HepG2 (cell line): ENCODE results near the gene LDLRAD4. TPM values are rescaled to one million over a fixed set of nuclear protein-coding genes. Genes with fewer than 3 reads are reported as not detected.

Source experiments
- ATAC-seq: fragments of 200-7000 bp; cut with Tn5 transposase; 3 replicates; pipeline ENCODE4 v1.9.1; 2020; ENCODE audit warnings: mild to moderate bottlenecking, moderate library complexity
- BruUV-seq: library from RNA; stranded (reverse); fragments of 400-500 nt; replicated peaks from 2 replicates; lab custom pipeline; 2021; lab: Mats Ljungman, UMichigan
- CTCF ChIA-PET: fragments of 300-600 bp; formaldehyde crosslinking; extraction: SDS; loops from one replicate; lab custom pipeline; 2021; ENCODE audit warnings: low total read pairs, inconsistent platforms, low intra/inter-chr PET ratio; lab: Yijun Ruan, JAX
- POLR2A ChIA-PET: fragments of 350-600 bp; sonication (Branson Sonifier 250); formaldehyde crosslinking; loops from one replicate; lab custom pipeline; 2020; ENCODE audit warnings: antibody characterized with exemption, inconsistent platforms; lab: Yijun Ruan, JAX
- DNase-seq: peaks from one replicate; pipeline ENCODE4 v3.0.0-alpha.2; 2015; ENCODE audit warnings: low spot score
- FAIRE-seq: peaks from 3 replicates; lab custom pipeline; 2011; peaks lifted over from hg19 to GRCh38; lab: Jason Lieb, UNC
- H2AFZ ChIP-seq: one replicate; pipeline ENCODE4 v1.6.1; 2011; ENCODE audit warnings: low read length, inconsistent platforms
- H3K27ac ChIP-seq: fragments of 300-600 bp; 3 replicates; pipeline ENCODE4 v1.8.0; 2011; ENCODE audit warnings: mixed run types, mild to moderate bottlenecking, mixed read lengths, low read length, inconsistent platforms; ENCODE audit not compliant: insufficient read depth; ENCODE audit errors: extremely low read length
- H3K27me3 ChIP-seq, 2 experiments: fragments of 200-600 bp in 1 of 2; 2 replicates in 1 of 2; 3 replicates in 1 of 2; pipeline versions ENCODE4 v1.6.0 to v1.8.0; 2011; ENCODE audit warnings: low read length in 2 of 2, mild to moderate bottlenecking in 2 of 2, moderate library complexity in 2 of 2, inconsistent platforms in 1 of 2; ENCODE audit not compliant: insufficient read depth in 2 of 2, control insufficient read depth in 1 of 2
- H3K36me3 ChIP-seq, 2 experiments: fragments of 200-600 bp in 1 of 2; replicated peaks in 1 of 2; 2 replicates in 1 of 2; 3 replicates in 1 of 2; pipeline versions ENCODE4 v1.5.1 to v1.8.0; 2011; ENCODE audit warnings: low read length in 2 of 2, inconsistent platforms in 1 of 2; ENCODE audit not compliant: insufficient read depth in 2 of 2, control insufficient read depth in 1 of 2
- H3K4me1 ChIP-seq: 2 replicates; pipeline ENCODE4 v1.5.1; 2012; ENCODE audit warnings: low read length, inconsistent platforms; ENCODE audit not compliant: insufficient read depth
- H3K4me2 ChIP-seq: 2 replicates; pipeline ENCODE4 v1.6.0; 2011; ENCODE audit warnings: low read depth, low read length, inconsistent platforms
- H3K4me3 ChIP-seq, 3 experiments: fragments of 200-600 bp in 1 of 3; sonication (generic), shearing (Covaris generic) in 1 of 3; replicated peaks in 1 of 3; 2 replicates each; pipeline ENCODE4 v1.5.1; 2011 to 2016; ENCODE audit warnings: low read length in 3 of 3, inconsistent platforms in 2 of 3, low read depth in 2 of 3, mild to moderate bottlenecking in 2 of 3, control low read depth in 1 of 3, mixed read lengths in 1 of 3; ENCODE audit not compliant: insufficient read depth in 1 of 3
- H3K79me2 ChIP-seq: one replicate; pipeline ENCODE4 v1.6.1; 2011; ENCODE audit warnings: low read length, inconsistent platforms; ENCODE audit not compliant: insufficient read depth
- H3K9ac ChIP-seq: 2 replicates; pipeline ENCODE4 v1.6.0; 2011; ENCODE audit warnings: mild to moderate bottlenecking, low read depth, low read length, inconsistent platforms; ENCODE audit not compliant: insufficient read depth
- H3K9me3 ChIP-seq: 2 replicates; pipeline ENCODE4 v1.5.1; 2012; ENCODE audit warnings: mild to moderate bottlenecking, low read length
- H4K20me1 ChIP-seq: 2 replicates; pipeline ENCODE4 v1.6.0; 2011; ENCODE audit warnings: inconsistent platforms, mild to moderate bottlenecking, low read length, moderate library complexity; ENCODE audit not compliant: insufficient read depth
- HNRNPUL1 ChIP-seq: fragments of 200-400 bp; formaldehyde crosslinking; IDR thresholded peaks from 2 replicates; pipeline ENCODE4 v1.6.1; 2017; ENCODE audit warnings: low read depth, mild to moderate bottlenecking, low read length, moderate library complexity
- HOXA3 ChIP-seq: sonication (generic); formaldehyde crosslinking; IDR thresholded peaks from 2 replicates; pipeline ENCODE4 v1.5.0; 2020; ENCODE audit warnings: missing genetic modification reagents
- JARID2 ChIP-seq: sonication (generic); formaldehyde crosslinking; IDR thresholded peaks from 2 replicates; pipeline ENCODE4 v1.8.1; 2023; ENCODE audit warnings: missing genetic modification reagents, inconsistent platforms; ENCODE audit not compliant: insufficient replicate concordance
- MED8 ChIP-seq: sonication (generic); formaldehyde crosslinking; IDR thresholded peaks from 2 replicates; pipeline ENCODE4 v1.8.1; 2023; ENCODE audit warnings: mild to moderate bottlenecking, missing genetic modification reagents; ENCODE audit not compliant: insufficient replicate concordance
- NR3C1 ChIP-seq: sonication (generic); formaldehyde crosslinking; IDR thresholded peaks from 2 replicates; pipeline ENCODE4 v1.4.0; 2020; ENCODE audit warnings: missing genetic modification reagents
- SALL1 ChIP-seq: sonication (generic); formaldehyde crosslinking; IDR thresholded peaks from 2 replicates; pipeline ENCODE4 v1.8.0; 2022; ENCODE audit warnings: mild to moderate bottlenecking, missing genetic modification reagents
- SNAI1 ChIP-seq: sonication (generic); formaldehyde crosslinking; IDR thresholded peaks from 2 replicates; pipeline ENCODE4 v1.5.0; 2020; ENCODE audit warnings: mild to moderate bottlenecking, missing genetic modification reagents, borderline replicate concordance
- TBX2 ChIP-seq: sonication (generic); formaldehyde crosslinking; IDR thresholded peaks from 2 replicates; pipeline ENCODE4 v1.5.0; 2020; ENCODE audit warnings: missing genetic modification reagents, mild to moderate bottlenecking, borderline replicate concordance
- TERF1 ChIP-seq: sonication (generic); formaldehyde crosslinking; IDR thresholded peaks from 2 replicates; pipeline ENCODE4 v1.8.0; 2022; ENCODE audit warnings: mild to moderate bottlenecking, missing genetic modification reagents, moderate library complexity
- ZKSCAN8 ChIP-seq: IDR thresholded peaks from 2 replicates; pipeline ENCODE4 v1.6.1; 2016; ENCODE audit warnings: borderline replicate concordance, missing genetic modification reagents, missing compliant biosample characterization
- ZNF207 ChIP-seq: fragments of 450-650 bp; IDR thresholded peaks from 2 replicates; pipeline ENCODE4 v1.6.1; 2016; ENCODE audit warnings: antibody characterized with exemption, borderline replicate concordance
- ZNF24 ChIP-seq: fragments of 450-650 bp; IDR thresholded peaks from 2 replicates; pipeline ENCODE4 v1.6.1; 2017; ENCODE audit warnings: antibody characterized with exemption, mild to moderate bottlenecking
- ZNF557 ChIP-seq: sonication (generic); formaldehyde crosslinking; IDR thresholded peaks from 2 replicates; pipeline ENCODE4 v1.4.0; 2020; ENCODE audit warnings: missing genetic modification reagents
- ZNF761 ChIP-seq: sonication (generic); formaldehyde crosslinking; conservative IDR thresholded peaks from 2 replicates; pipeline ENCODE4 v1.4.0; 2020; ENCODE audit warnings: mild to moderate bottlenecking, missing genetic modification reagents
- ZUFSP ChIP-seq: sonication (generic); formaldehyde crosslinking; IDR thresholded peaks from 2 replicates; pipeline ENCODE4 v1.9.0; 2021; ENCODE audit warnings: missing genetic modification reagents, mild to moderate bottlenecking, borderline replicate concordance
- WGBS: methylation state at CpG from one replicate; pipeline ENCODE4 v1.1.6; 2017; ENCODE audit warnings: low lambda C conversion rate; 5-methylcytosine and 5-hydroxymethylcytosine counted together
- in situ Hi-C: cut with HindIII; loops from 2 replicates; pipeline ENCODE4 v1.10.0; 2017; ENCODE audit warnings: low pct_unique_long_range_greater_than_20kb; ENCODE audit not compliant: extremely low pct_ligation_motif_present
- intact Hi-C: fragments of 100-400 bp; cut with micrococcal nuclease; formaldehyde crosslinking; loops from one replicate; pipeline ENCODE4 v1.10.0; 2022; ENCODE audit not compliant: unreplicated experiment
- polyA plus RNA-seq, 8 experiments: library from polyadenylated mRNA; depleted of rRNA in 3 of 8; stranded (reverse) in 7 of 8; unstranded in 1 of 8; fragments of >200 nt; fragmentation: Illumina TruSeq in 4 of 8; extraction: Trizol in 4 of 8; gene quantifications; 2 replicates each; pipeline versions ENCODE4 v1.2.1 to v1.2.3, GENCODE V29; 2011 to 2016; ENCODE audit warnings: low read depth in 4 of 8, missing spikeins in 1 of 8, mixed read lengths in 1 of 8; ENCODE audit not compliant: insufficient read depth in 1 of 8
- total RNA-seq, 5 experiments: library from RNA; depleted of rRNA; stranded (reverse); fragments of >200 nt; fragmentation: Illumina TruSeq; extraction: Trizol; gene quantifications; 2 replicates each; pipeline ENCODE4 v1.2.3, GENCODE V29; 2016; ENCODE audit warnings: low read depth in 1 of 5

Gene LDLRAD4
- total and polyA plus RNA-seq, 2 of the 13 experiments (the other 11 are each of a cell fraction or from before 2014, with no cell fraction given): 13.6 to 20.9 TPM

- intact Hi-C loops: no loop called here
- DNase-seq (no peak), FAIRE-seq (no peak), ATAC-seq (no peak)
- Histone ChIP-seq H3K27me3 (no peaks in the 10 kb centered on the region), H3K9ac (no peak overlapping the region), H3K79me2 (no peaks in the 10 kb centered on the region), H2AFZ (no peak overlapping the region), H3K36me3 (no peaks in the 10 kb centered on the region), H3K27ac (no peak overlapping the region), H3K4me1 (no peaks in the 10 kb centered on the region), H3K4me2 (no peak overlapping the region), H4K20me1 (no peaks in the 10 kb centered on the region), H3K4me3 (no peak overlapping the region), H3K9me3 (no peaks in the 10 kb centered on the region)
- POLR2A ChIA-PET: no interaction called here
- BruUV-seq: no TSS peak
- CTCF ChIA-PET: no interaction called here
- TF ChIP-seq ZNF557 (no peak), TBX2 (CRISPR knock-in tag) (no peak), MED8 (no peak), ZKSCAN8 (no peak)
- in situ Hi-C loops: no loop called here
These were observed 394.5 kb downstream of the LDLRAD4 start for GRCh38 chr18:13613099-13613498.

- H3K79me2 ChIP-seq: no peaks in the 10 kb centered on the region
- H3K27ac ChIP-seq: no peak overlapping the region
- H4K20me1 ChIP-seq: no peaks in the 10 kb centered on the region
- H3K9ac ChIP-seq: no peak overlapping the region
- no peak for FAIRE-seq
- no peak for TF ChIP-seq NR3C1
- no peak for TF ChIP-seq ZNF24
- no peak for TF ChIP-seq JARID2 (CRISPR knock-in tag)
- TF ChIP-seq SNAI1: no peak
- no peak for TF ChIP-seq ZNF761 (CRISPR knock-in tag)
- TF ChIP-seq SALL1: no peak
- TF ChIP-seq ZNF207: no peak
- TF ChIP-seq HOXA3: no peak
- no peak for TF ChIP-seq TERF1 (CRISPR knock-in tag)
- no peak for TF ChIP-seq ZUFSP (CRISPR knock-in tag)
- TF ChIP-seq HNRNPUL1: no peak
- no peak for DNase-seq
- ChIA-PET CTCF (no interaction called here), POLR2A (no interaction called here)
- no peak for ATAC-seq
- H3K4me1 ChIP-seq: peaks cover 4% of the 10 kb centered on the region; the same call in 1 of the 2 replicates
- intact Hi-C loops (no loop called here), in situ Hi-C loops (no loop called here)
- no peaks in the 10 kb centered on the region for H3K9me3 ChIP-seq
- no peaks in the 10 kb centered on the region for H3K27me3 ChIP-seq
- no TSS peak for BruUV-seq
- 94% methylated on average over 20 of the region's 21 CpGs for WGBS
- H3K4me3 ChIP-seq: no peak overlapping the region
- no peak overlapping the region for H3K4me2 ChIP-seq
- no peak overlapping the region for H2AFZ ChIP-seq
- H3K36me3 ChIP-seq: no peaks in the 10 kb centered on the region
These were observed 395.3 kb downstream of the LDLRAD4 start for GRCh38 chr18:13613591-13614501.
